Measurements from ENCODE around the gene NKX2-8.
"Not testable (repeated sequence)": the region's sequence is repeated elsewhere in the genome, so short reads cannot be mapped to it uniquely, and the experiment has no call there.

Gene NKX2-8

GRCh38 chr14:36579573-36580140, 2.8 kb downstream of the NKX2-8 start:
- no peak for DNase-seq

- DNase-seq = no peak
These were observed 3.3 kb downstream of the NKX2-8 start for GRCh38 chr14:36579001-36579555.

GRCh38 chr14:36570065-36570464, 12.3 kb downstream of the NKX2-8 start:
- DNase-seq = no peak

- DNase-seq = peak in 1 of 6 experiments; percentile 1
These were observed 25.5 kb downstream of the NKX2-8 start for GRCh38 chr14:36556811-36557433.

- no peak for DNase-seq
These were observed 26.2 kb downstream of the NKX2-8 start for GRCh38 chr14:36555998-36556743.

- DNase-seq = no peak
These were observed 28.7 kb downstream of the NKX2-8 start for GRCh38 chr14:36553656-36554260.

- no peak for DNase-seq
These were observed 31.5 kb downstream of the NKX2-8 start for GRCh38 chr14:36550899-36551298.

- not testable (repeated sequence) for DNase-seq
These were observed 38.1 kb downstream of the NKX2-8 start for GRCh38 chr14:36544280-36544679.

GRCh38 chr14:36538051-36538450, 44.4 kb downstream of the NKX2-8 start:
- DNase-seq = no peak
